Lower leg skin (tissue), 4 donors: Measurements from ENCODE around the gene CREB1. TPM values are rescaled to one million over a fixed set of nuclear protein-coding genes. Genes with fewer than 3 reads are reported as not detected.

Experiments used
- DNase-seq, 2 donors: peaks; one replicate each; pipeline ENCODE4 v3.0.0-alpha.2; 2019; ENCODE audit warnings: low spot score in 2 of 2
- H3K4me3 ChIP-seq: fragments of 200-600 bp; sonication (generic); 2 replicates; pipeline ENCODE4 v1.5.1; 2017; ENCODE audit warnings: mild to moderate bottlenecking, low read depth; ENCODE audit not compliant: poor library complexity, severe bottlenecking
- CTCF ChIP-seq, 3 donors: fragments of 450-650 bp; IDR thresholded peaks; one replicate each; pipeline ENCODE4 v1.5.1; 2016; ENCODE audit warnings: antibody characterized with exemption in 3 of 3, mild to moderate bottlenecking in 3 of 3, moderate library complexity in 2 of 3
- POLR2A ChIP-seq, 2 donors: fragments of 450-650 bp; IDR thresholded peaks; one replicate each; pipeline ENCODE4 v1.6.1; 2016 to 2017; ENCODE audit warnings: antibody characterized with exemption in 2 of 2, mild to moderate bottlenecking in 1 of 2, moderate library complexity in 1 of 2
- WGBS, 2 donors: methylation state at CpG; one replicate each; pipeline ENCODE4 v1.1.5; 2018; 5-methylcytosine and 5-hydroxymethylcytosine counted together
- intact Hi-C: fragments of 100-400 bp; cut with DNase I; formaldehyde crosslinking; loops from one replicate; pipeline ENCODE4 v1.15.0; 2023; ENCODE audit warnings: low total_unique reads
- total RNA-seq, 4 donors: library from RNA; depleted of rRNA; stranded (reverse); fragments of >200 nt; gene quantifications; one replicate each; pipeline ENCODE4 v1.1.0, GENCODE V29; 2016

The CREB1 gene
- total RNA-seq, 4 donors from 2014 or later = 31.9 to 73.0 (median 46.9) TPM

GRCh38 chr2:207546822-207547221, 17.1 kb downstream of the CREB1 start:
- intact Hi-C loops = no loop called here
- TF ChIP-seq CTCF (IDR thresholded peaks at IDR 0.05) (no peak), POLR2A (IDR thresholded peaks at IDR 0.05) (no peak)
- no peak overlapping the region for H3K4me3 ChIP-seq
- no peak for DNase-seq

GRCh38 chr2:207549145-207549544, 19.4 kb downstream of the CREB1 start:
- no peak overlapping the region for H3K4me3 ChIP-seq
- no peak for DNase-seq
- TF ChIP-seq POLR2A (IDR thresholded peaks at IDR 0.05) = no peak
- TF ChIP-seq CTCF (IDR thresholded peaks at IDR 0.05) = no peak
- 77% methylated on average over 2 of the region's 2 CpGs for WGBS, 2 donors
- intact Hi-C loops = no loop called here

- no peak for TF ChIP-seq CTCF (IDR thresholded peaks at IDR 0.05)
- no peak for TF ChIP-seq POLR2A (IDR thresholded peaks at IDR 0.05)
- no peak overlapping the region for H3K4me3 ChIP-seq
- intact Hi-C loops = no loop called here
- no peak for DNase-seq
- 80 to 83% methylated on average over 1 of the region's 1 CpG for WGBS, 2 donors
Observed at GRCh38 chr2:207558079-207558491, 28.3 kb downstream of the CREB1 start.

- intact Hi-C loops = no loop called here
- DNase-seq = no peak
- H3K4me3 ChIP-seq = no peak overlapping the region
- TF ChIP-seq CTCF (IDR thresholded peaks at IDR 0.05) (no peak), POLR2A (IDR thresholded peaks at IDR 0.05) (no peak)
- 77 to 86% methylated on average over 6 of the region's 6 CpGs for WGBS, 2 donors
Observed at GRCh38 chr2:207561386-207562080, 31.8 kb downstream of the CREB1 start.

- TF ChIP-seq POLR2A (IDR thresholded peaks at IDR 0.05) = no peak
- no peak for TF ChIP-seq CTCF (IDR thresholded peaks at IDR 0.05)
- H3K4me3 ChIP-seq = no peak overlapping the region
- WGBS, 2 donors = 83 to 84% methylated on average over 7 of the region's 7 CpGs
- intact Hi-C loops = no loop called here
- no peak for DNase-seq
Observed at GRCh38 chr2:207565736-207566500, 36.2 kb downstream of the CREB1 start.
